C4-2B (cell line): ENCODE results near the gene UPK3BL2.
"Not testable (repeated sequence)": the region's sequence is repeated elsewhere in the genome, so short reads cannot be mapped to it uniquely, and the experiment has no call there.

Experiments
- CTCF ChIP-seq: fragments of 450-650 bp; conservative IDR thresholded peaks from 2 replicates; pipeline ENCODE4 v1.5.1; 2017; ENCODE audit warnings: mild to moderate bottlenecking
- ZFX ChIP-seq: fragments of 450-650 bp; IDR thresholded peaks from 2 replicates; pipeline ENCODE4 v1.6.1; 2017

- not testable (repeated sequence) for TF ChIP-seq CTCF, ZFX
These were observed 11.9 kb downstream of the UPK3BL2 start for GRCh38 chr7:102531583-102531982.
